ENCODE data around the gene LAMTOR2.

- TF ChIP-seq POLR2A (IDR thresholded peaks at IDR 0.05) (no peak), CTCF (IDR thresholded peaks at IDR 0.05) (no peak), POLR2AphosphoS5 (IDR thresholded peaks at IDR 0.05) (no peak)
These were observed 48.3 kb downstream of the LAMTOR2 start for GRCh38 chr1:156102633-156103511.

All from gastroesophageal sphincter (tissue), 3 donors.